HCT116 (cell line): ENCODE data around the gene AMBRA1.

Experiments used
- EZH2 ChIP-seq: fragments of 200-600 bp; sonication (generic); IDR thresholded peaks from 2 replicates; pipeline ENCODE4 v1.6.1; 2017; ENCODE audit warnings: antibody characterized with exemption, mixed run types
- FOSL1 ChIP-seq: IDR thresholded peaks from 2 replicates; pipeline ENCODE4 v1.6.1; 2012; ENCODE audit warnings: low read depth
- POLR2AphosphoS5 ChIP-seq: IDR thresholded peaks from 2 replicates; pipeline ENCODE4 v1.6.1; 2011; ENCODE audit warnings: mild to moderate bottlenecking, low read depth, low read length, moderate library complexity
- SP1 ChIP-seq: IDR thresholded peaks from 2 replicates; pipeline ENCODE4 v1.6.1; 2012; ENCODE audit warnings: low read depth
- TF ChIP-seq, protein P1 (sequence below), 3 experiments: fragments of 200-600 bp in 1 of 3; sonication (generic) in 1 of 3; IDR thresholded peaks in 2 of 3; conservative IDR thresholded peaks in 1 of 3; 2 replicates each; pipeline ENCODE4 v1.5.1; 2012 to 2017; ENCODE audit warnings: low read depth in 2 of 3, low read length in 2 of 3, antibody characterized with exemption in 1 of 3, borderline replicate concordance in 1 of 3, control low read depth in 1 of 3, mild to moderate bottlenecking in 1 of 3, mixed read lengths in 1 of 3, mixed run types in 1 of 3, moderate library complexity in 1 of 3; ENCODE audit not compliant: insufficient read depth in 1 of 3

DNA sequence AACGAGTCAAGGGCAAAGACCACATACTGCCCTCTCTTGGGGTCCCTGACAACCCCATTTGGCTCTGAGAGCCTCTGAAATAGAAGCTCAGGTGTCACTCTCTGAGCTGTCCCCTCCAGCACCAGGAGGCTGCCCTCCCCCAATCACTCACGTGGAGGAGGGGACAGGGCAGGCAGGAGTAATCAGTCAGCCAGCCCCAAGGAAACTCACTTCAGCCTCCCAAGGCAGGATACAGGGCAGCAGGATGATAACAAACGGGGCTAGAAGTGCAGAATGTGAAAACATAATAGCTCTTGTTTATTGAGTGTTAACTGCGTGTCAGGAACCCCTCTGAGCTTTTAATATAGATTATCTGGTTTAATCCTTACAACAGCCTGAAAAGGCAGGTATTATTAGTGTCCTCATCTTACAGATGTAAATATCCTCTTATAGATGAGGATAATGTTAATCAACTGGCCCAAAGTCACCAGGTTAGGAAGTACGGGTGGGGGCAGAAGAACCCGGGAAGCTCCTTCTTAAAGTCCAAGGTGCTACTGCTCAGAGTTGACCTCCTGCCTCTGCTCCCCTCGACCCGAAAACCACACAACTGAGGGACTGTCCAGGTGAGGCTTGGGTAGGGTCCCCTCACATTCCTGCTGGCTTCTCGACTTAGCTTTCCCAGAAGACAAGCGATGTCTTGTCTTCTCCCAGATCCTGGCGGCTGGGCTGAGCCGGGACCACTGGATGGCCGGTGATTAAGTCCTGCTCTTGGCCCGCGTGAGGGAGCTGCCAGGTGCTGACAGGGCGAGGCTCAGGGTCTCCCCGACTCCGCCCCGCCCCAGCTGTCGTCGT lies 205.0 kb downstream of the AMBRA1 start:
- TF ChIP-seq FOSL1: no peak
- no peak for TF ChIP-seq POLR2AphosphoS5
- TF ChIP-seq SP1: no peak
- TF ChIP-seq, protein P1, sequence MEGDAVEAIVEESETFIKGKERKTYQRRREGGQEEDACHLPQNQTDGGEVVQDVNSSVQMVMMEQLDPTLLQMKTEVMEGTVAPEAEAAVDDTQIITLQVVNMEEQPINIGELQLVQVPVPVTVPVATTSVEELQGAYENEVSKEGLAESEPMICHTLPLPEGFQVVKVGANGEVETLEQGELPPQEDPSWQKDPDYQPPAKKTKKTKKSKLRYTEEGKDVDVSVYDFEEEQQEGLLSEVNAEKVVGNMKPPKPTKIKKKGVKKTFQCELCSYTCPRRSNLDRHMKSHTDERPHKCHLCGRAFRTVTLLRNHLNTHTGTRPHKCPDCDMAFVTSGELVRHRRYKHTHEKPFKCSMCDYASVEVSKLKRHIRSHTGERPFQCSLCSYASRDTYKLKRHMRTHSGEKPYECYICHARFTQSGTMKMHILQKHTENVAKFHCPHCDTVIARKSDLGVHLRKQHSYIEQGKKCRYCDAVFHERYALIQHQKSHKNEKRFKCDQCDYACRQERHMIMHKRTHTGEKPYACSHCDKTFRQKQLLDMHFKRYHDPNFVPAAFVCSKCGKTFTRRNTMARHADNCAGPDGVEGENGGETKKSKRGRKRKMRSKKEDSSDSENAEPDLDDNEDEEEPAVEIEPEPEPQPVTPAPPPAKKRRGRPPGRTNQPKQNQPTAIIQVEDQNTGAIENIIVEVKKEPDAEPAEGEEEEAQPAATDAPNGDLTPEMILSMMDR (IDR thresholded peaks at IDR 0.05 in 2 of 3, conservative IDR thresholded peaks at IDR 0.05 in 1 of 3; ENCODE audit: borderline replicate concordance in 1 of 3, insufficient read depth in 1 of 3, low read depth in 2 of 3, low read length in 2 of 3): no peak
- TF ChIP-seq EZH2: no peak
